Panc1 (cell line): ENCODE data around the gene ABHD12. TPM values are rescaled to one million over a fixed set of nuclear protein-coding genes. Genes with fewer than 3 reads are reported as not detected.

ENCODE experiments used
- ATAC-seq: fragments of 200-7000 bp; cut with Tn5 transposase; 2 replicates; pipeline ENCODE4 v1.9.1; 2020; ENCODE audit warnings: mild to moderate bottlenecking, moderate library complexity
- BruUV-seq: library from RNA; stranded (reverse); fragments of 400-500 nt; replicated peaks from 2 replicates; lab custom pipeline; 2021; lab: Mats Ljungman, UMichigan
- CTCF ChIA-PET: fragments of 300-600 bp; sonication (Branson Sonifier 250); formaldehyde crosslinking; loops from one replicate; lab custom pipeline; 2022; ENCODE audit warnings: antibody characterized with exemption; lab: Charles Lee
- POLR2A ChIA-PET: fragments of 300-600 bp; sonication (Branson Sonifier 250); formaldehyde crosslinking; loops from one replicate; lab custom pipeline; 2022; ENCODE audit warnings: antibody characterized with exemption; lab: Charles Lee
- DNase-seq: peaks from one replicate; pipeline ENCODE4 v3.0.0-alpha.2; 2010; ENCODE audit warnings: low read depth, low spot score
- H3K27ac ChIP-seq: 2 replicates; pipeline ENCODE4 v1.5.1; 2011; ENCODE audit warnings: mild to moderate bottlenecking, low read length, inconsistent platforms
- H3K27me3 ChIP-seq: fragments of 200-500 bp; sonication (Bioruptor generic); 2 replicates; pipeline ENCODE4 v1.6.0; 2014; ENCODE audit warnings: low read length, inconsistent platforms; ENCODE audit not compliant: control insufficient read depth, insufficient read depth
- H3K36me3 ChIP-seq: fragments of 200-500 bp; sonication (Bioruptor generic); 2 replicates; pipeline ENCODE4 v1.5.1; 2014; ENCODE audit warnings: inconsistent platforms, mild to moderate bottlenecking, low read length, moderate library complexity; ENCODE audit not compliant: control insufficient read depth, insufficient read depth
- H3K4me1 ChIP-seq: 2 replicates; pipeline ENCODE4 v1.5.1; 2011; ENCODE audit warnings: inconsistent platforms, mild to moderate bottlenecking, low read length, moderate library complexity; ENCODE audit not compliant: control insufficient read depth, insufficient read depth
- H3K4me3 ChIP-seq, 2 experiments: 2 replicates each; pipeline ENCODE4 v1.5.1; 2011 to 2012; ENCODE audit warnings: low read depth in 2 of 2, low read length in 2 of 2, mild to moderate bottlenecking in 2 of 2, inconsistent platforms in 1 of 2, moderate library complexity in 1 of 2
- H3K9me3 ChIP-seq: fragments of 200-500 bp; sonication (Bioruptor generic); 2 replicates; pipeline ENCODE4 v1.5.1; 2014; ENCODE audit warnings: low read depth, mild to moderate bottlenecking, inconsistent platforms, low read length, moderate library complexity; ENCODE audit not compliant: control insufficient read depth, insufficient read depth
- CTCF ChIP-seq: fragments of 450-650 bp; IDR thresholded peaks from 2 replicates; pipeline ENCODE4 v1.5.1; 2017; ENCODE audit warnings: mild to moderate bottlenecking
- POLR2AphosphoS5 ChIP-seq: IDR thresholded peaks from 2 replicates; pipeline ENCODE4 v1.6.1; 2012; ENCODE audit warnings: mild to moderate bottlenecking, low read depth, low read length, moderate library complexity
- REST ChIP-seq, 2 experiments: IDR thresholded peaks; 2 replicates each; pipeline ENCODE4 v1.6.1; 2011 to 2012; ENCODE audit warnings: low read depth in 2 of 2, control low read depth in 1 of 2, low read length in 1 of 2, mild to moderate bottlenecking in 1 of 2, moderate library complexity in 1 of 2; ENCODE audit not compliant: insufficient read depth in 1 of 2
- SIN3A ChIP-seq: IDR thresholded peaks from 2 replicates; pipeline ENCODE4 v1.6.1; 2012; ENCODE audit warnings: low read depth, mild to moderate bottlenecking, low read length, moderate library complexity, borderline replicate concordance; ENCODE audit not compliant: insufficient read depth
- TCF7L2 ChIP-seq: IDR thresholded peaks from 2 replicates; pipeline ENCODE4 v1.6.1; 2011; ENCODE audit warnings: mild to moderate bottlenecking, low read depth, low read length, inconsistent platforms
- in situ Hi-C: cut with HindIII; loops from 2 replicates; pipeline ENCODE4 v1.10.0; 2016; ENCODE audit warnings: low sequenced_read_pairs, low pct_unique_long_range_greater_than_20kb
- intact Hi-C: fragments of 100-400 bp; cut with micrococcal nuclease; formaldehyde crosslinking; loops from one replicate; pipeline ENCODE4 v1.10.0; 2022; ENCODE audit not compliant: unreplicated experiment
- total RNA-seq: library from RNA; stranded (reverse); gene quantifications from one replicate; pipeline ENCODE4 v1.2.1, GENCODE V29; 2021; ENCODE audit not compliant: unreplicated experiment

Gene ABHD12
- total RNA-seq, 1 experiment from 2014 or later = 90.9 TPM

- intact Hi-C loops = no loop called here
- Histone ChIP-seq H3K4me3 (no peak overlapping the region), H3K9me3 (no peaks in the 10 kb centered on the region), H3K4me1 (peaks cover 9% of the 10 kb centered on the region), H3K27me3 (no peaks in the 10 kb centered on the region), H3K27ac (no peak overlapping the region), H3K36me3 (no peaks in the 10 kb centered on the region)
- TF ChIP-seq CTCF (no peak), POLR2AphosphoS5 (no peak), REST (IDR thresholded peaks at IDR 0.05; ENCODE audit: insufficient read depth in 1 of 2, low read depth in 2 of 2, low read length in 1 of 2) (no peak), SIN3A (no peak), TCF7L2 (no peak)
- DNase-seq (no peak), ATAC-seq (no peak)
- no TSS peak for BruUV-seq
- ChIA-PET CTCF (interaction anchor here (0.6 kb wide), 1 partner anchor 23 kb away, joined by 3 read pairs; no protein-coding TSS in a partner anchor), POLR2A (interaction anchor here (0.6 kb wide), 1 partner anchor 35 kb away, joined by 6 read pairs; no protein-coding TSS in a partner anchor)
- in situ Hi-C loops = no loop called here
Observed at GRCh38 chr20:25378884-25379733, 11.5 kb downstream of the ABHD12 start.

- peaks cover 9% of the 10 kb centered on the region for H3K4me1 ChIP-seq
- in situ Hi-C loops (no loop called here), intact Hi-C loops (no loop called here)
- BruUV-seq = no TSS peak
- TF ChIP-seq CTCF (no peak), SIN3A (no peak), REST (IDR thresholded peaks at IDR 0.05; ENCODE audit: insufficient read depth in 1 of 2, low read depth in 2 of 2, low read length in 1 of 2) (no peak), POLR2AphosphoS5 (no peak), TCF7L2 (no peak)
- no peaks in the 10 kb centered on the region for H3K9me3 ChIP-seq
- H3K36me3 ChIP-seq = no peaks in the 10 kb centered on the region
- ATAC-seq = no peak
- no peak overlapping the region for H3K4me3 ChIP-seq
- no peak for DNase-seq
- CTCF ChIA-PET = interaction anchor here (0.6 kb wide), 2 partner anchors 22 to 77 kb away, joined by 3 to 4 read pairs; no protein-coding TSS in a partner anchor
- H3K27ac ChIP-seq = no peak overlapping the region
- no peaks in the 10 kb centered on the region for H3K27me3 ChIP-seq
- POLR2A ChIA-PET = interaction anchor here (0.6 kb wide), 1 partner anchor 36 kb away, joined by 6 read pairs; no protein-coding TSS in a partner anchor
Observed at GRCh38 chr20:25378189-25378883, 12.3 kb downstream of the ABHD12 start.
